GF-D8 (cell line): Measurements from ENCODE around the gene EFCAB5.
"Not testable (repeated sequence)": the region's sequence is repeated elsewhere in the genome, so short reads cannot be mapped to it uniquely, and the experiment has no call there.

Experiments used
- DNase-seq: peaks from one replicate; lab custom pipeline; 2025; lab: John Stamatoyannopoulos, UW

Gene EFCAB5

DNA sequence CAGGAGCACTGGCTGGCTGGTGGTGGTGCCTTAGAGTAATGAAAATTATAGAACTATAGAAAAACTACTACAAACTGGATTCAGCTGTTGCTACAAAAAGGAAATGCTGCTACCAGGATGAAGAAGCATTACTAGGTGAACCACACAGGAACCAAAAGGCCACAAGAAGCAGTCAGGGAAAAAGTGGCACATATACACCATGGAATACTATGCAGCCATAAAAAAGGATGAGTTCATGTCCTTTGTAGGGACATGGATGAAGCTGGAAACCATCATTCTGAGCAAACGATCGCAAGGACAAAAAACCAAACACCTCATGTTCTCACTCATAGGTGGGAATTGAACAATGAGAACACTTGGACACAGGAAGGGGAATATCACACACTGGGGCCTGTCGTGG is 5.5 kb upstream of the EFCAB5 start:
- not testable (repeated sequence) for DNase-seq

DNA sequence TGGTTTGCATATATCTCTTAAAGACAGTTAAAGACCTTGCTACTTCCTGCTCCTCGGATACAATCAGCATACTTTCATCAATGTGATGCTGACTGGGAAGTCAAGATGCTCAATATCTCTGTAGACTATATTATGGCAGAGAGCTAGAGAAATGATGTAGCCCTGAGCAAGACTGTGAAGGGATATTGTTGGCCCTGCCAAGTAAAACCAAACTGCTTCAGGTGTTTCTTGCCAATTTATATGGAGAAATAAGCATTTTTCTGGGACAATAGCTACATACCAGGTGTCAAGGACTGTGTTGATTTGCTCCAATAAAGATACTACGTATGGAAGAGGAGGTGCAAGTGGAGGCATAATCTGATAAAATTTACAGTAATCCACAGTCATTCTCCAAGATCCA is 4.7 kb upstream of the EFCAB5 start:
- no peak for DNase-seq

DNA sequence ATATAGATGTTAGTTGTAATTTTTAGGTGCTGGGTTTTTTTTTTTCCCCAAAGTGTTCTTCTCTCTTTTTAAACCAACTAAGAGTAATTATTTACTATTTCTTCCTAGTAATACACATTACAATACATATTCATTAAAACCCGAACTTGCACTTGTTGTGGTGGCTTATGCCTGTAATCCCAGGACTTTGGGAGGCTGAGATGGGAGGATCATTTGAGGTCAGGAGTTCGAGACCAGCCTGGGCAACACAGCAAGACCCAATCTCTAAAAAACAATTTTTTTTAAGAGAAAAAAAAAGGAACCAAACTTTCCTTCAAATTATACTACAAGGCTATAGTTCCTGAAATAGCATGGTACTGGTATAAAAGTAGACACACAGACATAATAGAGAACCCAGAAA is 3.8 kb downstream of the EFCAB5 start:
- no peak for DNase-seq

DNA sequence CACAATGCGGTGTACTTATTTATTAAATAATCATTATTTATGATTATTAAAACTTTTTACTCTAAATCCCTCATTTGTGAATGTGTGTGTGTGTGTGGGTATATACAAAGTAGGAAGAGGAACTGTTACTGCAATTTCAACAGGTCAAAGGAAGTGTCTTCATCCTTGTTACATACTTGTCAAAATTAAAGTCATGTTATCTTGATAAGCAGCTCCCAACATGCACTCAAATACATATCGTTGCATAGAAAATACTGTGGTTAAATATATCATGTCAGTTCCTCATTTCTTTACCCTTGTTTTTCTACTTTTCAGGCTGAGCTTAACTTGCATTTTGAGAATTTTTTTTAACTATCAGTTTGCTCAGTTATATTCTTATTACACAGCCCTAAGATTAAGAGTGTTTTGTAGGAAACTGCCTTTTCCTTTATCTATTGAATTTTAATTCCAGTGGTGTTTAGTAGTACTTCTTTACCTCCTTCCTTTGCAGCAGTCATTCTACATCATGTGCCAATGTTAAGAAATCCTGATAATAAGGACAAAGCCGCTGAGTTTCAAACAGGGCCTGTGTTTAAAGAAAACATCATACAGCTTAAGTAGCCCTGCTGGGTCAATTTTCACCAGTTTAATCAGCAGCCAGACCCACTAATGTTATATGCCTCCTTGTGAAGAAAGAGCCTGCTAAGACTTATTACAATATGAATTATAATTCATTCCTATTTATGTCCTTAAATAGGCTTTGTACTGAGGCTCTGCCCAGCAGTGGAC is 7.2 kb downstream of the EFCAB5 start:
- peak; percentile 92 for DNase-seq

DNA sequence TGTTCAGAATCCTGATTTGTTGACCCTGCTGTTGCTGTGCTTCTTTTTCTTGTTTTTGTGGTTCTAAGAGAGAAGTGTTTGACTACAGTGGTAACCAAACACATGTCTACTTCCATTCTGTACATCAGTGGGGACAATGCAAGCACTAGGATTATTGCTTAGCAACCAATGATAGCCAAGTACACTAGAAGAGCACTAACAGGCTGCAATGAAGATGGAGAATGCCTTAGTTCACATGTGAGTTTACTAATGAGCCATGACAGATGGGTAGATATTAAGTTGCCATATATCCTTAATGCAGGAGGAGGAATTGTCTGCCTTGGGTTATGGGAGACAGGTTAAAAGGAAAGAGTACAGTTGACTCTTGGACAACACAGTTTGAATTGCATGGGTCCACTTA is 8.3 kb downstream of the EFCAB5 start:
- no peak for DNase-seq

DNA sequence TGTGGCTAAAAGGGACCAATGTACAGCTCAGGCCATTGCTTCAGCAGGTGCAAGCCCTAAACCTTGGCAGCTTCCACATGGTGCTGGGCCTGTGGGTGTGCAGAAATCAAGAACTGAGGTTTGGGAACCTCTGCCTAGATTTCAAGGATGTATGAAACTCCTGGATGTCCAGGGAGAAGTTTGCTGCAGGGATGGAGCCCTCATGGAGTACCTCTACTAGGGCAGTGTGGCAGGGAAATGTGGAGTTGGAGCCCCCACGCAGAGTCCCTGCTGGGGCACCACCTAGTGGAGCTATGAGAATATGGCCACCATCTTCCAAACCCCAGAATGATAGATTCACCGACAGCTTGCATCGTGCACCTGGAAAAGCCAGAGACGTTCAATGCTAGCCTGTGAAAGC is 13.0 kb downstream of the EFCAB5 start:
- DNase-seq, result no peak

DNA sequence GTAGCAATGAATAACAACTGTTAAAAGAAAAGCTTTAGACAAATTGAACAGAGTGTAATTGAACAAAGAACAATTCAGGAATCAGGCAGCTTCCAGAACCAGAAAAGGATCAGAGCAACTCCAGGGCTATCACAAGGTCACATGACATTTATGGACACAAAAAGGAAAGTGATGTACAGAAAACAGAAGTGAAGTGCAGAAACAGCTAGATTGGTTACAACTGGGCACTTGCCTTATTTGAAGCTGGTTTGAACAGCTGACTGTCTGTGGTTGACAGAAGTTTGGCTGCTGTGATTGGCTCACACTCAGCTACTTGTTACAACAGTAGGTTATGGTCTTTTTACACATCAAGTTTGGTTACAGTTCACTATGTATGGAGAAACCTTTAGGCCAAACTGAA is 14.8 kb downstream of the EFCAB5 start:
- DNase-seq, result no peak

DNA sequence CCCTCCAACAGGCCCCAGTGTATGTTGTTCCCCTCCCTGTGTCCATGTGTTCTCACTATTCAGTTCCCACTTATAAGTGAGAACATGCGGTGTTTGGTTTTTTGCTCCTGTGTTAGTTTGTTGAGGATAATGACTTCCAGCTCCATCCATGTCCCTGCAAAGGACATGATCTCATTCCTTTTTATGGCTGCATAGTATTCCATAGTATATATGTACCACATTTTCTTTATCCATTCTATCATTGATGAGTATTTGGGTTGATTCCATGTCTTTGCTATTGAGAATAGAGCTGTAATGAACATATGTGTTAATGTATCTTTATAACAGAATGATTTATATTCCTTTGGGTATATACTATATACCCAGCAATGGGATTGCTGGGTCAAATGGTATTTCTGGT is 16.1 kb downstream of the EFCAB5 start:
- not testable (repeated sequence) for DNase-seq

DNA sequence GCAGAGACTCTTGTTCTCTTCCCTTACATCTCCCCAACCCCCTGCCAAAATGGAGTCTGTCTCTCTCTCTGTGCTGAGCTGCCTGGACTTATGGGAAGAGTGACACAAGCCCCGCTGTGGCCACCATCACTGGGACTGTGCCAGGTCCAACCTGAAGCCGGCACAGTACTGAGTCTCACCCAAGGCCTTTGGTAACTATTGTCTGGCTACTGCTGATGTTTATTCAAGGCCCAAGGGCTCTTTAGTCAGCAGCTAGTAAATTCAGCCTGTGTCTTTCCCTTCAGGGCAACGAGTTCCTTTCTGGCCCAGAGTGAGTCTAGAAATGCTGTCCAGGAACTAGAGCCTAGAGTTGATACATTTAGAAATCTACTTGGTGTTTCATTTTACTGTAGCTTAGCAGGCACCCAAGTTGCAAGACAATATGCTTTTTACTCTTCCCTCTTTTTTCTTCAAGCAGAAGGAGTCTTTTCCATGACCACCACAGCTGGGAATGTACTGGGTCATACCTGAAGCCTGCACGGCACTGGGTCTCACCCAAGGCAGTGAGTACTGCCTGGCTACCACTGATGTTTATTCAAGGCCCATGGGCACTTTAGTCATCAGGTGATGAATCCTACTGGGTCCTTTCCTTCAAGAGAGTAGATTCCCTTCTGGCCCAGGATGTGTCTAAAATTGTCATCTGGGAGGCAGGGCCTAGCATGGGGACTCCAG is 17.7 kb downstream of the EFCAB5 start:
- no peak for DNase-seq

DNA sequence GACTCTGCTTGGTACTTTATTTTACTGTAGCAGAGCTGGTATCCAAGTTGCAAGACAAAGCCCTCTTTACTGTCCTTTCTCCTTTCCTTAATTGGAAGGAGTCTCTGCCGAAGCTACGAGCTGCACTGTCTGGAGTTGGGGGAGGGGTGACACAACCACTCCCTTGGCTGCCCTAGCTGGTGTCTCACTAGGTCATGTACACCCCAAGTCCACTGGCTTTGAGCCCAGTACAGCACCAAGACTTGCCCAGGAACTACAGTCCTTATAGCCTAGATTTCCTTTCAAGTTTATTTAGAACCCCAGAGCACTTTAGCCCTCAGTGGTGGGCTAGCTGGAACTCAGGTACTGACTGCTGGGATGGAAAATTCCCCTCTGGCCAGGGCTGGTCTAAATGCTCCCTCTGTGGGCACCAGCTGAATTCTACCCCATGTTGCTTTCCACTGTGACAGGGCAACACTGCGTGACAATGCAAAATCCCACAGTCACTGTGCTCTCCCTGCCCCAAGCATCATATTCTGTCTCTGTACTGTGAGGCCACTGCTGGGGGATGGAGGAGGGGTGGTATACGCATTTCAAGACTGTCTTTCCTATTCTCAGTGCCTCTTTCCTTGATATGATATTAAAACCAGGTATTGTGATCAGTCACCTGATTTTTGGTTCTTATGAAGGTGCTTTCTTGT is 18.4 kb downstream of the EFCAB5 start:
- DNase-seq, result no peak

DNA sequence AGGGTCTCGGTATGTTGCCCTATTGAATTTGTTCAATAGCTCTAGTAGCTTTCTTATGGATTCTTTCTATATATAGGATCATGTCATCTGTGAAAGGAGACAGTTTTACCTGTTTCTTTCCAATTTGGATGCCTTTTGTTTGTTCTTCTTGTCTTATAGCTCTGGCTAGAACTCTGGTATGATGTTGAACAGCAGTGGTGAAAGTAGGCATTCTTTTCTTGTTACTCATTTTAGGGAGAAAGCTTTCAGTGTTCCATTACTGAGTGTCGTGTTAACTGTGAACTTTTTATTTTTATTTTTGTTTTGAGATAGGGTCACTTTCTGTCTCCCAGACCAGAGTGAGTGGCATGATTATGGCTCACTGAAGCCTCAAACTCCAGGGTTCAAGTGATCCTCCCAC is 21.2 kb downstream of the EFCAB5 start:
- no peak for DNase-seq

DNA sequence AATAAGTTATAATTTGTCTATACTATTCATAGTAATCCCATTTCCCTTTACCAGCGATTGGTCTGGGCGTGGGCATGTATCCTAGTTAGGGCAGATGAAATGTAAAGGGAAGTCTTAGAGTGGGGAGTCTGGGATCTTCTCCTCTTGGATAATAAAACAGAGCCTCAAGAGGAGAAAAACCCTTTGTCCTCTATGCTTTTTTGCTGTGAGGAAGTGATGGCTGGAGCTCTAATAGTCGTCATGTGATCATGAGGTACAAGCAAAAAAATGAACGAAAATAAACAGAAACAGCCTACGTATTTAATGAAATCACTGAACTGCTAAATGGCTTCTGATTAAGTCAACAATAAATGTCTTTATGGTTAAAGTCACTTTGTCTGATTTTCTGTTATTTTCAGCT is 26.8 kb downstream of the EFCAB5 start:
- DNase-seq, result no peak

DNA sequence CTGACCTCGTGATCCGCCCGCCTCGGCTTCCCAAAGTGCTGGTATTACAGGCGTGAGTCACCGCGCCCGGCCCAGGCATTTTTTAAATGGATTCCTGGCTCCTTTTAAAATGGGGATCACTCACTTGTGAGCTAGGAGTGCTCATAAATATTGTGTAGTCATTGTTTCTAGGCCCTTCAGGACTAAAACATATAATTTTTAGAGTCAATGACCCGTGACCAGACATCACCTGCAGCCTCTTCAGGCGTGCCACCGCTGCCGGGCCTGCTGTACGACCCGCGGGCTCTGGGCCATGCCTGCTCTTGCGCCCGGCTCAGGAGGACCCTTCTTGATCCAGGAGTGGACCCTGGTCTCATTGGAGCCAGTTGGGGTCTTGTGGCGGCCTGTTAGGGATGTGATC is 30.8 kb downstream of the EFCAB5 start:
- DNase-seq, result no peak

DNA sequence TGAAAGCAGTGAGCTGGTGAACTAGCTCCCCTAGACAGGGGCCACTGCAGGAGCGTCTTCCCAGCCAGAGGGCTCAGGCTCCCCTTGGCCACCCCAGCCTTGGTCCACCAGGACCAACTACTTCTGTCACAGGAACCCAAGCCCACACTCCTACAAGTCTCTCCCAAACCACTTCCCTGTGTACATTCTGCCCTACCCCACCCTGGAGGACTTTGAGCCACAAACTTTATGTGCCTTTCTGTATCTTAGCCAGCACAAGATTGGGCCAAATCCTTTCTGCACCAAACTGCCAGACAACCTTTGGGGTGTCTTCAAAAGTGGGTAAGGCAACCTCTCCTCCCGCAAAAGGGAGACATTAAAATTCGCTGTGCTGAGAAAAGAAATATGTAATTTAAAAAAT is 31.6 kb downstream of the EFCAB5 start:
- no peak for DNase-seq

DNA sequence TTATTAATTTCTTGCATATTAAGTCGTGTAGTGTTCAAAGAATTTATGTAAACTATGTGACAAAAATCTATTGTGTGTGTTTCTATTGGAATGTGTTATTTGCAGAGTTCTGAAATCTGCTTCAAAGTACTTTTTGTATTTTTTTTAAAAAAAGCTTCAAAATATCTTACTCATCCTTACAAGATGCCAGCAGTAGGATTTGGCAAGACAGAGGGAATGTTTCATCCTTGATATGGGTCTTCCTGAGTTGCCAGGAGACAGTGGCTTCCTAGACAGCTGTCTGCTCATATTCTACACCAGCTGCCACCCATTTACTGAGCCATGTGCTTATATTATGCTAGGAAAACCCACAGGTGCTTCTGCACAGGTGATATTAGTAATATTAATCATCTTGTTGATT is 36.4 kb downstream of the EFCAB5 start:
- DNase-seq, result no peak

DNA sequence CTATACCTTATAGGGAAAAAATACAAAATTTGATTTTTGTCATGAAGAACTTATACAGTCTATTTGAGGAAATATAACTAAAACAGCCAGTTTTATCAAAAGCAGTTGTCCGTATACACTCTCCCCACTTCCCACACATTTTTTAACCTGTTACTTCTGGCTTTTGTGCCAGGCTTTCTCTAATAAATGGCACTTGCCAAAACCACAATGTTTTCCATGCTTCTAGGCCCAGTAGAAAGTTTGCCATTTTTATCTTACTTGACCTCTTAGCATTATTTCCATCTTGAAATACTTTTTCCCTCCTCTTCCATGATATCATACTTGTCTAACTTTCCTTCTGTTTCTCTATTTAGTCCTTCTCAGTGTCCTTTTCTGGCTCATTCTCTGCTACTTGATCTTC is 38.8 kb downstream of the EFCAB5 start:
- no peak for DNase-seq

DNA sequence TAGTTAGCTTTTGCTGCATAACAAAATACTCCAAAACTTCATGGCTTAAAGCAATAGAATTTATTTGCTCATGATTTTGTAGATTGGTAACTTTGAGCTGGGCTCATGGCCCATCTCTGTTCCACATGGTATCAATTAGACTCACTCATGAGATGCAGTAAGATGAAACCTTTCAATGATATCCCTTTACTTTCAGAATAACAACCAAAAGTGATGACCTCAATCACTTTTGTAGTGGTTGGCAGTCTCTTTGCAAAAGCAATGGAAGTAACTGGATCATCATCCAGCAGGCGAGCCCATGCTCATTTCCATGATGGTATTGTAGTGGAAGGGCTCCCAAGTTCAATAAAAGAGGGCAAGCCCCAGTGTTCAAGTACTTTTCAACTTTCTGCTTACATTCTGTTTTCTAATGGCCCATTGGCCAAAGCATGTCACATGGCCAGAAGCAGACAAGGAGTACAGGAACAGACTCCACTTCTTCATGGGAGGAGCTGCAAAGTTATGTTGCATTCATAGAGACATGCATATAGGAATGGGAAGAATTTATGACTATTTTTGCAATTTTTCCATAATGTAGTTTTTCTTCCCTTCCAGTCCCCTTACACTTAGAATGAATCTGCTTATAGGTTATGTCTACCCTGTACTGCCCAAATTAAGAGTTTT is 41.7 kb downstream of the EFCAB5 start:
- no peak for DNase-seq

DNA sequence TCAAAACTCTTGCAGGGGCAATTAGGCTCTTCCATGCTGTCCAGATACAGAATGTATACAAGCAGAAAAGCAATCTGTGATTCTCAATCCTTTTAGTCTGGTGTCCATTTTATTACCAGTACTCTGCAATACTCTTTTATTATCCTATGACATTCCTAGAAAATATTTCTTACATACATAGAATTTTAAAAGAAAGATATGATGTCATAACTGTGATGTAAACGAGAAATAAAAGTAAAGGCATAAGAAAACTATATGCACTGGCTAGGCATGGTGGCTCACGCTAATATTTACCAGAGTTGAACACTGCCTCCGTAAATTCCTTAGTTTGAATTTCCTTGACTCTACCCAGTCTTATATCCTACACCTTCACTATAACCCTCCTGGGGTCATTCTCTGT is 55.0 kb downstream of the EFCAB5 start:
- no peak for DNase-seq

DNA sequence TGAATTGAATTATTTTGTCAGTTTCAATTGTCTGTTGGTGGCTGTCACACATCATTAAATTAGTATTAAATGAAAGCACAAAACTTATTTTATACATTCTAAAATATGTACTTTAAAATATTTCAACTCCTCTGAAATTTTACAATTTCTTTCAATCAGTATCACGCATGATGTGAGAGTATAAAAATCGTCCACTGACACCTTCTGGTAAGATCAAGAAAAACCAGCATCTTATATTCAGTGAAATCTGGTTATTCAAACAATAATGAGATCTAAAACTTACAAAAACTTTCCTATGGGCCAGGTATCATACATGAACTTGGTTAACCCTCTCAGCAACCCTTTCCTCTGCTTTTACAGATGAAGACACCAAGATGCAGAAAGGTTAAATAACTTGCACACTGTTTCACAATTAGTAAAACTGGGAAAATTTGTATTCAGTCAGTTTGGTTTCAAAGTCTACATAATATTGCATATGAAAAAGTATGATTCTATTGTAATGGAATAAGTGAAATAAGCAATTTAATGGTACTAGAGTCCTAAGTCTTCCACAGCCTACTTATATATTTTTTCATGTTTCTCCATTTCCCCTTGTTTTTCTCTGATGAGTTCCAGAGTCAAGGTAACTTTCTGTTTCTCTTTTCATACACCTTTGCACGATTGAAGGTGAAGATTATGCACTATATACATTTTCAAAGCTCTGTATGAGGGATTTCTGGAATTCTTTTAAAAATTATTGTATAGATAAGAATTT is 58.7 kb downstream of the EFCAB5 start:
- DNase-seq, result no peak

DNA sequence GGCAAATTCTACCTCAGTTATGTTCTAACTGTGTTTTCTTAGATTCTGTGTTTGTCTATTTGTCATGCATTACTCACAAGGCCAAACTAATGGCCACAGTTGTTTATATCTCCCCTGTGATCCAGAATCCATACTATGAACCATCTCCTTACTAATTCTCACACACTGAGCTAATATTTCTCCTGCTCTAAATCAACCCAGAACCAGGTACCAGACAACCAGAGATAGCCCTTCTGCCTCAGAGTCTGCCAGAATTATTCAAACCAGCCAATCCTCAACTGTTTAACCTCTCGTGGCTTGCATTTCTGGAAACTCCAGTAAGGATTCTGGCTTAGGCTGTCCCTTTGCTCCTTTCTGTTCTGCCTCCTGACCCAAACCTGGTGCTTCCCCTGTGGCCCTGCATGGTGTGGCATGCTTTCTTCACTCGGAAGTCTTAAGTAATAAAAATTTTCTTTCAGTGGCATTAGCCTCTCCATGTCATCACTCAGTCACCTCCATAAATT is 59.4 kb downstream of the EFCAB5 start:
- DNase-seq, result no peak

DNA sequence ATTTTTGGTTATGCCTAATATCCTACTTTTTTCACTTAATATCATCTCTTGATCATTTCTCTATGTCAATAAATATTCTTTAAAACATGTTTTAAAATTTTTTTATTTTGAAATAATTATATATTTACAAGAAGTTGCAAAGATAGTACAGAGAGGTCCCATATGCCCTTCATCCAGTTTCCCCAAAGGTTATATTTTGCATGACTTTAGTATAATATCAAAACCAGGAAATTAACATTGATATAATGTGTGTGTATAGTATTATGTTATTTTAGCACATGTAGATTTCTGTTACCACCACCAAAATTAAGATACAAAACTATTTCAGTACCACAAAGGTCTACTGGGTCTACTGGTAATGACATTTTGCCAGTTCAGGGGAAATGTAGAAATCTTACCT is 60.7 kb downstream of the EFCAB5 start:
- no peak for DNase-seq
